ENCODE measurements around the gene PLCL2.

DNA sequence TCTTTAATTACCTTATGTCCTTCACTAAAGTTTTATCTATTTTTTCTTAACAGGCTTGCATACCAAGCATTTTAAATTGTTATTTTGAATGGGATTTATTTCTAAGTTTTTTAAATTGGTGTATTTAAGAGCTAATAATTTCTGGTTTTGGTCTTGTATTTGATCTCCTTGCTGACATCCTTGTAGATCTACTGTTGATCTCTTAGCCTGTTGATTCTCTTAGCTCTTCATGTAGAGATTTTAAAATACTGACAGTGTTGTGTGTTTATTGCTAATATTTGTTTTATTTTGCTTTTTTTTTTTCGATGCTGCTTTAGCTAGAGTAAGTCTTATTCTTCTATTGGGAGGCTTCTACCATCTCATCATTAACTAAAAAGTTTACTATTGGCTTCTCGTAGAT lies 65.5 kb downstream of the PLCL2 start:
- TF ChIP-seq MYC (IDR thresholded peaks at IDR 0.05; ENCODE audit: low read depth, low read length) (no peak), CTCF (IDR thresholded peaks at IDR 0.05; ENCODE audit: extremely low read depth in 1 of 2, insufficient read depth in 1 of 2, low read depth in 1 of 2, low read length in 2 of 2) (no peak), POLR2AphosphoS5 (IDR thresholded peaks at IDR 0.05; ENCODE audit: insufficient read depth, low read depth, low read length) (no peak), POLR2A (IDR thresholded peaks at IDR 0.05; ENCODE audit: low read depth, low read length) (no peak)
